Measurements from ENCODE around the gene ASAP2. TPM values are rescaled to one million over a fixed set of nuclear protein-coding genes. Genes with fewer than 3 reads are reported as not detected.

Gene ASAP2
- total RNA-seq (2014; rRNA removed; shearing (Covaris generic)): 40.1 and 46.7 TPM in 2 replicates

- peak; percentile 78 for DNase-seq (ENCODE audit: low read depth)
These were observed at the start of gene ASAP2 for GRCh38 chr2:9205963-9206948. Gene ASAP2, plus strand, starts transcription at chr2:9206812. Its CDS starts 293 bp downstream, at chr2:9207105.

GRCh38 chr2:9158786-9159779 lies 47.5 kb upstream of the ASAP2 start:
- no peak for DNase-seq (ENCODE audit: low read depth)

- DNase-seq (ENCODE audit: low read depth): no peak
These were observed 45.9 kb upstream of the ASAP2 start for GRCh38 chr2:9160732-9161131.

GRCh38 chr2:9162841-9163240 lies 43.8 kb upstream of the ASAP2 start:
- DNase-seq (ENCODE audit: low read depth): no peak

GRCh38 chr2:9163306-9164111 lies 43.1 kb upstream of the ASAP2 start:
- peak; percentile 79 for DNase-seq (ENCODE audit: low read depth)

- no peak for DNase-seq (ENCODE audit: low read depth)
These were observed 42.5 kb upstream of the ASAP2 start for GRCh38 chr2:9164112-9164608.

GRCh38 chr2:9165625-9166024 lies 41.0 kb upstream of the ASAP2 start:
- peak; percentile 84 for DNase-seq (ENCODE audit: low read depth)

- no peak for DNase-seq (ENCODE audit: low read depth)
These were observed 39.8 kb upstream of the ASAP2 start for GRCh38 chr2:9166579-9167377.

GRCh38 chr2:9167718-9168657 lies 38.6 kb upstream of the ASAP2 start:
- no peak for DNase-seq (ENCODE audit: low read depth)

GRCh38 chr2:9168821-9169221 lies 37.8 kb upstream of the ASAP2 start:
- no peak for DNase-seq (ENCODE audit: low read depth)

- DNase-seq (ENCODE audit: low read depth): no peak
These were observed 37.1 kb upstream of the ASAP2 start for GRCh38 chr2:9169349-9170107.

- no peak for DNase-seq (ENCODE audit: low read depth)
These were observed 36.0 kb upstream of the ASAP2 start for GRCh38 chr2:9170458-9171130.

- DNase-seq (ENCODE audit: low read depth): peak; percentile 97
These were observed 31.7 kb upstream of the ASAP2 start for GRCh38 chr2:9174771-9175437.

GRCh38 chr2:9178110-9178903 lies 28.3 kb upstream of the ASAP2 start:
- no peak for DNase-seq (ENCODE audit: low read depth)

GRCh38 chr2:9178904-9179571 lies 27.6 kb upstream of the ASAP2 start:
- DNase-seq (ENCODE audit: low read depth): peak; percentile 86
